Measurements from ENCODE around the gene FNDC3B. TPM values are rescaled to one million over a fixed set of nuclear protein-coding genes. Genes with fewer than 3 reads are reported as not detected.

FNDC3B gene
- total and polyA plus RNA-seq, 9 of the 15 experiments (the other 6 are each of a cell fraction or from before 2014, with no cell fraction given), result 7.0 to 35.8 (median 16.2) TPM

- Histone ChIP-seq H3K36me3 (ENCODE audit: control insufficient read depth, insufficient read depth, low read length) (peaks cover 10% of the 10 kb centered on the region; the same call in 2 of the 3 replicates), H3K27ac (ENCODE audit: extremely low read depth, low read depth, low read length) (no peak overlapping the region), H3K27me3 (ENCODE audit: control insufficient read depth in 2 of 2, insufficient read depth in 2 of 2, low read length in 2 of 2) (no peaks in the 10 kb centered on the region), H3K4me3 (no peak overlapping the region), H3K79me2 (ENCODE audit: control insufficient read depth, insufficient read depth, low read length) (no peaks in the 10 kb centered on the region), H3K9me1 (ENCODE audit: control insufficient read depth, insufficient read depth, low read length) (no peaks in the 10 kb centered on the region), H3K4me2 (ENCODE audit: insufficient read depth, low read length) (no peak overlapping the region), H2AFZ (ENCODE audit: low read depth, low read length) (no peak overlapping the region), H3K9ac (ENCODE audit: insufficient read depth in 1 of 2, low read depth in 2 of 2, low read length in 2 of 2) (no peak overlapping the region), H3K4me1 (replicated peaks in 1 of 2; ENCODE audit: control insufficient read depth in 2 of 2, insufficient read depth in 2 of 2, low read length in 2 of 2) (peaks cover 0 to 11% of the 10 kb centered on the region in 2 experiments; a peak in 2 of 5 replicates), H3K9me3 (replicated peaks; ENCODE audit: control insufficient read depth, insufficient read depth, low read depth, low read length) (no peaks in the 10 kb centered on the region), H4K20me1 (replicated peaks; ENCODE audit: control insufficient read depth, insufficient read depth, low read length) (no peaks in the 10 kb centered on the region)
- CTCF ChIA-PET (ENCODE audit: low intra/inter-chr PET ratio), result no interaction called here
- in situ Hi-C loops (cut with MboI), result no loop called here
- WGBS (ENCODE audit: insufficient coverage, low coverage, missing lambda C conversion rate), result 75% methylated on average over 7 of the region's 7 CpGs
- POLR2A ChIA-PET, result interaction anchor here (0.6 to 0.7 kb wide), 2 partner anchors 259 to 959 kb away, joined by 3 read pairs; no protein-coding TSS in a partner anchor
- intact Hi-C loops (cut with micrococcal nuclease), result no loop called here
- BruUV-seq (replicated peaks), result no TSS peak
- FAIRE-seq (no peak), DNase-seq (ENCODE audit: extremely low read depth in 1 of 4, low spot score in 3 of 4) (no peak), ATAC-seq (no peak)
- TF ChIP-seq FOXK1 (CRISPR knock-in tag; IDR thresholded peaks at IDR 0.05; ENCODE audit: borderline replicate concordance) (no peak), EGR1 (conservative IDR thresholded peaks at IDR 0.05) (no peak), ZNF347 (CRISPR knock-in tag; IDR thresholded peaks at IDR 0.05; ENCODE audit: low read depth) (no peak), ZFP1 (CRISPR knock-in tag; IDR thresholded peaks at IDR 0.05) (no peak), ZBTB11 (CRISPR knock-in tag; IDR thresholded peaks at IDR 0.05) (no peak), CHD7 (IDR thresholded peaks at IDR 0.05; ENCODE audit: low read depth, low read length) (no peak), SMARCC2 (IDR thresholded peaks at IDR 0.05; ENCODE audit: low read depth) (no peak)
Observed at GRCh38 chr3:172396400-172396799, 357.0 kb downstream of the FNDC3B start.
